IMR-90 (cell line): Measurements from ENCODE around the gene PIGU.

ENCODE experiments used
- BHLHE40 ChIP-seq: fragments of 150-350 bp; IDR thresholded peaks from 2 replicates; pipeline ENCODE4 v1.6.1; 2016; ENCODE audit warnings: mild to moderate bottlenecking, low read depth, low read length
- CEBPB ChIP-seq: IDR thresholded peaks from 2 replicates; pipeline ENCODE4 v1.6.1; 2012; ENCODE audit warnings: low read depth, low read length, improper control_type of control experiment
- CTCF ChIP-seq: conservative IDR thresholded peaks from 2 replicates; pipeline ENCODE4 v1.5.1; 2012; ENCODE audit warnings: mild to moderate bottlenecking, low read depth, low read length, improper control_type of control experiment
- MAFK ChIP-seq: IDR thresholded peaks from 2 replicates; pipeline ENCODE4 v1.6.1; 2012; ENCODE audit warnings: low read depth, low read length, improper control_type of control experiment
- MAZ ChIP-seq: IDR thresholded peaks from 2 replicates; pipeline ENCODE4 v1.6.1; 2012; ENCODE audit warnings: low read depth, mild to moderate bottlenecking, low read length, improper control_type of control experiment, moderate library complexity, borderline replicate concordance
- MXI1 ChIP-seq: IDR thresholded peaks from 2 replicates; pipeline ENCODE4 v1.6.1; 2012; ENCODE audit warnings: low read depth, mild to moderate bottlenecking, low read length, moderate library complexity, borderline replicate concordance
- POLR2A ChIP-seq: IDR thresholded peaks from 2 replicates; pipeline ENCODE4 v1.6.1; 2012; ENCODE audit warnings: mild to moderate bottlenecking, low read depth, low read length
- RAD21 ChIP-seq: IDR thresholded peaks from 2 replicates; pipeline ENCODE4 v1.6.1; 2012; ENCODE audit warnings: low read length, improper control_type of control experiment
- RCOR1 ChIP-seq: IDR thresholded peaks from 2 replicates; pipeline ENCODE4 v1.6.1; 2012; ENCODE audit warnings: mild to moderate bottlenecking, low read length, improper control_type of control experiment; ENCODE audit not compliant: insufficient replicate concordance
- RFX5 ChIP-seq: IDR thresholded peaks from 2 replicates; pipeline ENCODE4 v1.8.0; 2012; ENCODE audit warnings: low read depth, mild to moderate bottlenecking, low read length, moderate library complexity
- TF ChIP-seq, protein P1 (sequence below): fragments of 150-350 bp; IDR thresholded peaks from 2 replicates; pipeline ENCODE4 v1.6.1; 2016; ENCODE audit warnings: low read depth, mild to moderate bottlenecking, low read length, moderate library complexity, borderline replicate concordance

DNA sequence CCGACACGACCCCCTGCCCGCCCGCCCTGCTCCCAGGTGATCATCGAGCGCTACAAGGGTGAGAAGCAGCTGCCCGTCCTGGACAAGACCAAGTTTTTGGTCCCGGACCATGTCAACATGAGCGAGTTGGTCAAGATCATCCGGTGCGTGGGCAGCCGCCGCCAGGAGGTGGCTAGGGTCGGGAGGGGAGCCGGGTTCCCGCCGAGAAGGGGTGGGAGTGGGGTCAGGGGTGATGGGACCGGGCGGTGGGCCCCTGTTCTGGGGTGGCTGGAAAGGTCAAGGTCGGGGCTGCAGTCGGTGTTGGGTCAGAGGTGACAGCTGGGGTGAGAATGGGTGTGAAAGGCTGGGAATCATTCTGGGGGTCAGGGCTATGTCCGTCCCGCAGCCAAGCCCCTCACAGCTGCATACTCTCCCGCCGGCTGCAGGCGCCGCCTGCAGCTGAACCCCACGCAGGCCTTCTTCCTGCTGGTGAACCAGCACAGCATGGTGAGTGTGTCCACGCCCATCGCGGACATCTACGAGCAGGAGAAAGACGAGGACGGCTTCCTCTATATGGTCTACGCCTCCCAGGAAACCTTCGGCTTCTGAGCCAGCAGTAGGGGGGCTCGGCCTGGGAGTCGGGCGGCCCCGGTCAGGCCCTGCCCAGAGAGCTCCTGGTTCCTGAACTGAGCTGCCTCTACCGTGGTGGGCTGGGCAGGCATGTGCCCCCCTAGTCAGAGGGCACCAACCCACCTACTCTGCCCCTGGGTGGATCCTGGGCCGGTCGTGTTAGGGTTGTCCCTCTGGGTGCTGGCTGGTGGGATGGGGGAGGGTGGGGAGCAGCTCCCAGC lies 117.4 kb downstream of the PIGU start:
- TF ChIP-seq CTCF = no peak
- TF ChIP-seq POLR2A = no peak
- TF ChIP-seq MXI1 = no peak
- TF ChIP-seq RAD21 = no peak
- TF ChIP-seq RFX5 = no peak
- TF ChIP-seq CEBPB = no peak
- no peak for TF ChIP-seq RCOR1
- TF ChIP-seq BHLHE40 = no peak
- TF ChIP-seq MAZ = no peak
- TF ChIP-seq MAFK = no peak
- TF ChIP-seq, protein P1, sequence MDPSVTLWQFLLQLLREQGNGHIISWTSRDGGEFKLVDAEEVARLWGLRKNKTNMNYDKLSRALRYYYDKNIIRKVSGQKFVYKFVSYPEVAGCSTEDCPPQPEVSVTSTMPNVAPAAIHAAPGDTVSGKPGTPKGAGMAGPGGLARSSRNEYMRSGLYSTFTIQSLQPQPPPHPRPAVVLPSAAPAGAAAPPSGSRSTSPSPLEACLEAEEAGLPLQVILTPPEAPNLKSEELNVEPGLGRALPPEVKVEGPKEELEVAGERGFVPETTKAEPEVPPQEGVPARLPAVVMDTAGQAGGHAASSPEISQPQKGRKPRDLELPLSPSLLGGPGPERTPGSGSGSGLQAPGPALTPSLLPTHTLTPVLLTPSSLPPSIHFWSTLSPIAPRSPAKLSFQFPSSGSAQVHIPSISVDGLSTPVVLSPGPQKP = no peak
